K562 (cell line): ENCODE results near the gene UQCRHL. TPM values are rescaled to one million over a fixed set of nuclear protein-coding genes. Genes with fewer than 3 reads are reported as not detected.

Experiments used
- ATAC-seq: fragments of 200-7000 bp; cut with Tn5 transposase; 3 replicates; pipeline ENCODE4 v1.9.1; 2020; ENCODE audit warnings: moderate library complexity
- BruUV-seq: library from RNA; stranded (reverse); fragments of 400-500 nt; replicated peaks from 2 replicates; lab custom pipeline; 2021; lab: Mats Ljungman, UMichigan
- CTCF ChIA-PET: fragments of 300-600 bp; formaldehyde crosslinking; extraction: SDS; loops from one replicate; lab custom pipeline; 2021; ENCODE audit warnings: low intra/inter-chr PET ratio; lab: Yijun Ruan, JAX
- POLR2A ChIA-PET: fragments of 300-600, 350-650 bp; sonication (Branson Sonifier 250); formaldehyde crosslinking; extraction: SDS; loops from one replicate; lab custom pipeline; 2021; ENCODE audit warnings: antibody characterized with exemption, inconsistent platforms; lab: Yijun Ruan, JAX
- DNase-seq, 4 experiments: peaks; one replicate each; pipeline versions ENCODE4 v3.0.0 to v3.0.0-alpha.2; 2011 to 2018; ENCODE audit warnings: low spot score in 3 of 4, mixed read lengths in 3 of 4; ENCODE audit errors: extremely low read depth in 1 of 4
- FAIRE-seq: peaks from 2 replicates; lab custom pipeline; 2011; peaks lifted over from hg19 to GRCh38; lab: Jason Lieb, UNC
- H2AFZ ChIP-seq: 2 replicates; pipeline ENCODE4 v1.6.0; 2011; ENCODE audit warnings: low read depth, low read length, control low read depth, inconsistent platforms
- H3K27ac ChIP-seq: fragments of 200-600 bp; 3 replicates; pipeline ENCODE4 v1.8.0; 2011; ENCODE audit warnings: low read depth, mild to moderate bottlenecking, control low read depth, inconsistent platforms, low read length, moderate library complexity, mixed read lengths; ENCODE audit errors: extremely low read depth
- H3K27me3 ChIP-seq, 2 experiments: fragments of 300-600 bp in 1 of 2; 2 replicates in 1 of 2; 3 replicates in 1 of 2; pipeline versions ENCODE4 v1.6.0 to v1.8.0; 2011; ENCODE audit warnings: inconsistent platforms in 2 of 2, low read length in 2 of 2, mild to moderate bottlenecking in 1 of 2, mixed read lengths in 1 of 2, moderate library complexity in 1 of 2; ENCODE audit not compliant: control insufficient read depth in 2 of 2, insufficient read depth in 2 of 2
- H3K36me3 ChIP-seq: fragments of 300-600 bp; 3 replicates; pipeline ENCODE4 v1.8.0; 2011; ENCODE audit warnings: mild to moderate bottlenecking, low read length, inconsistent platforms; ENCODE audit not compliant: control insufficient read depth, insufficient read depth
- H3K4me1 ChIP-seq, 2 experiments: fragments of 200-600 bp in 1 of 2; replicated peaks in 1 of 2; 2 replicates in 1 of 2; 3 replicates in 1 of 2; pipeline versions ENCODE4 v1.5.1 to v1.8.0; 2011; ENCODE audit warnings: inconsistent platforms in 2 of 2, low read length in 2 of 2, mild to moderate bottlenecking in 1 of 2, mixed read lengths in 1 of 2, moderate library complexity in 1 of 2; ENCODE audit not compliant: control insufficient read depth in 2 of 2, insufficient read depth in 2 of 2
- H3K4me2 ChIP-seq: 2 replicates; pipeline ENCODE4 v1.6.1; 2011; ENCODE audit warnings: low read length, control low read depth, inconsistent platforms, mixed read lengths; ENCODE audit not compliant: insufficient read depth
- H3K4me3 ChIP-seq: fragments of 200-600 bp; sonication (generic), shearing (Covaris generic); 2 replicates; pipeline ENCODE4 v1.5.1; 2016; ENCODE audit warnings: control low read depth, inconsistent platforms
- H3K79me2 ChIP-seq: fragments of 200-600 bp; 3 replicates; pipeline ENCODE4 v1.8.0; 2011; ENCODE audit warnings: low read length, inconsistent platforms; ENCODE audit not compliant: control insufficient read depth, insufficient read depth
- H3K9ac ChIP-seq, 2 experiments: 2 replicates each; pipeline versions ENCODE4 v1.6.0 to v1.6.1; 2011; ENCODE audit warnings: low read depth in 2 of 2, low read length in 2 of 2, control low read depth in 1 of 2, inconsistent platforms in 1 of 2, mild to moderate bottlenecking in 1 of 2, mixed read lengths in 1 of 2; ENCODE audit not compliant: insufficient read depth in 1 of 2
- H3K9me1 ChIP-seq: one replicate; pipeline ENCODE4 v1.6.0; 2011; ENCODE audit warnings: inconsistent platforms, mild to moderate bottlenecking, low read length, moderate library complexity; ENCODE audit not compliant: control insufficient read depth, insufficient read depth
- H3K9me3 ChIP-seq: replicated peaks from 2 replicates; pipeline ENCODE4 v1.5.1; 2011; ENCODE audit warnings: low read depth, low read length, inconsistent platforms; ENCODE audit not compliant: control insufficient read depth, insufficient read depth
- H4K20me1 ChIP-seq: replicated peaks from 2 replicates; pipeline ENCODE4 v1.6.1; 2011; ENCODE audit warnings: low read length, inconsistent platforms, mixed read lengths; ENCODE audit not compliant: control insufficient read depth, insufficient read depth
- ARNT ChIP-seq, 2 experiments: fragments of 450-650 bp; IDR thresholded peaks; 2 replicates each; pipeline ENCODE4 v1.6.1; 2016; ENCODE audit warnings: mild to moderate bottlenecking in 1 of 2
- C11orf30 ChIP-seq: fragments of 450-650 bp; IDR thresholded peaks from 2 replicates; pipeline ENCODE4 v1.6.1; 2016; ENCODE audit warnings: low read depth, mild to moderate bottlenecking
- FOSL1 ChIP-seq: fragments of 200-800 bp; sonication (Bioruptor generic); conservative IDR thresholded peaks from 2 replicates; pipeline ENCODE4 v1.6.1; 2016; ENCODE audit warnings: missing genetic modification characterization, missing compliant biosample characterization
- GATAD2A ChIP-seq: fragments of 450-650 bp; IDR thresholded peaks from 2 replicates; pipeline ENCODE4 v1.6.1; 2017
- ID3 ChIP-seq, 2 experiments: fragments of 250-450 bp in 1 of 2; fragments of 450-650 bp in 1 of 2; sonication (Bioruptor Pico) in 1 of 2; IDR thresholded peaks; 2 replicates each; pipeline versions ENCODE4 v1.6.1 to v1.8.0; 2016 to 2021; ENCODE audit warnings: mild to moderate bottlenecking in 2 of 2, moderate library complexity in 2 of 2, missing compliant biosample characterization in 1 of 2, missing genetic modification characterization in 1 of 2
- MTA1 ChIP-seq: fragments of 450-650 bp; IDR thresholded peaks from 2 replicates; pipeline ENCODE4 v1.6.1; 2017; ENCODE audit warnings: borderline replicate concordance
- POLR3A ChIP-seq: IDR thresholded peaks from 2 replicates; pipeline ENCODE4 v1.6.1; 2011; ENCODE audit warnings: borderline replicate concordance, mild to moderate bottlenecking, moderate library complexity; ENCODE audit not compliant: insufficient read length, insufficient read depth; ENCODE audit errors: extremely low read depth
- PRPF4 ChIP-seq: fragments of 200-400 bp; formaldehyde crosslinking; IDR thresholded peaks from one replicate; pipeline ENCODE4 v1.6.1; 2017; ENCODE audit warnings: low read length, low read depth, mild to moderate bottlenecking; ENCODE audit not compliant: insufficient read depth, poor library complexity, severe bottlenecking
- RB1 ChIP-seq: fragments of 450-650 bp; IDR thresholded peaks from 2 replicates; pipeline ENCODE4 v1.6.1; 2017; ENCODE audit warnings: low read depth, mild to moderate bottlenecking
- RBM34 ChIP-seq: fragments of 200-400 bp; formaldehyde crosslinking; IDR thresholded peaks from 2 replicates; pipeline ENCODE4 v1.6.1; 2018; ENCODE audit warnings: low read length, borderline replicate concordance; ENCODE audit not compliant: insufficient read depth
- SNAPC5 ChIP-seq: fragments of 250-450 bp; sonication (Bioruptor Pico); IDR thresholded peaks from 2 replicates; pipeline ENCODE4 v1.8.0; 2021; ENCODE audit warnings: moderate library complexity, mild to moderate bottlenecking, inconsistent platforms
- SP2 ChIP-seq: IDR thresholded peaks from 2 replicates; pipeline ENCODE4 v1.6.1; 2011; ENCODE audit warnings: mild to moderate bottlenecking, low read depth, low read length, moderate library complexity; ENCODE audit not compliant: poor library complexity, severe bottlenecking; ENCODE audit errors: extremely low read depth
- ZC3H8 ChIP-seq: fragments of 450-650 bp; IDR thresholded peaks from 2 replicates; pipeline ENCODE4 v1.6.1; 2017
- ZFP36 ChIP-seq: fragments of 150-350 bp; IDR thresholded peaks from 2 replicates; pipeline ENCODE4 v1.6.1; 2018; ENCODE audit warnings: low read length, low read depth; ENCODE audit not compliant: partially characterized antibody
- ZNF146 ChIP-seq: IDR thresholded peaks from one replicate; pipeline ENCODE4 v1.6.1; 2018; ENCODE audit warnings: missing compliant biosample characterization; ENCODE audit not compliant: unreplicated experiment
- ZNF174 ChIP-seq: fragments of 250-450 bp; sonication (Bioruptor Pico); IDR thresholded peaks from 2 replicates; pipeline ENCODE4 v1.4.0; 2020; ENCODE audit warnings: mild to moderate bottlenecking
- ZNF316 ChIP-seq: fragments of 450-650 bp; IDR thresholded peaks from 2 replicates; pipeline ENCODE4 v1.6.1; 2016
- ZNF764 ChIP-seq: fragments of 250-450 bp; sonication (Bioruptor Pico); IDR thresholded peaks from 2 replicates; pipeline ENCODE4 v1.4.0; 2020; ENCODE audit warnings: low read depth, mild to moderate bottlenecking, moderate library complexity
- WGBS: fragments of 100-300 bp; shearing (Covaris generic); methylation state at CpG from one replicate; pipeline ENCODE4 v1.1.6; 2016; ENCODE audit warnings: low coverage, mixed read lengths; ENCODE audit not compliant: insufficient coverage; ENCODE audit errors: missing lambda C conversion rate; 5-methylcytosine and 5-hydroxymethylcytosine counted together
- in situ Hi-C: fragments of 300-500 bp; cut with MboI; formaldehyde crosslinking; loops from 4 replicates; pipeline ENCODE4 v1.15.0; 2018; ENCODE audit warnings: inconsistent platforms, mixed read lengths
- intact Hi-C: fragments of 100-400 bp; cut with micrococcal nuclease; formaldehyde crosslinking; loops from 2 replicates; pipeline ENCODE4 v1.14.2; 2022
- polyA plus RNA-seq, 8 experiments: library from polyadenylated mRNA; depleted of rRNA in 4 of 8; stranded (reverse) in 5 of 8; unstranded in 3 of 8; fragments of >200 nt; fragmentation: Nextera tagmentation in 2 of 8; fragmentation: Illumina TruSeq in 1 of 8; extraction: Ambion mirVana in 2 of 8; extraction: Trizol in 1 of 8; gene quantifications; 2 replicates each; pipeline versions ENCODE4 v1.2.1 to v1.2.3, GENCODE V29; 2011 to 2014; ENCODE audit warnings: inconsistent platforms in 1 of 8, missing spikeins in 1 of 8
- total RNA-seq, 7 experiments: library from RNA; depleted of rRNA in 6 of 7; stranded (reverse); fragments of >200 nt in 6 of 7; fragmentation: Illumina TruSeq in 2 of 7; extraction: Trizol in 2 of 7; gene quantifications; 2 replicates each; pipeline versions ENCODE4 v1.2.1 to v1.2.3, GENCODE V29; 2011 to 2021; ENCODE audit warnings: low replicate concordance in 1 of 7
- TF ChIP-seq, protein P1 (sequence below), 3 experiments: fragments of 200-800 bp in 1 of 3; sonication (Bioruptor generic) in 1 of 3; sonication (generic) in 1 of 3; formaldehyde crosslinking in 1 of 3; IDR thresholded peaks; 2 replicates each; pipeline versions ENCODE4 v1.6.1 to v1.8.0; 2016 to 2022; ENCODE audit warnings: mild to moderate bottlenecking in 2 of 3, missing compliant biosample characterization in 2 of 3, missing genetic modification characterization in 2 of 3, missing genetic modification reagents in 1 of 3

Gene UQCRHL
- total and polyA plus RNA-seq, 9 of the 15 experiments (the other 6 are each of a cell fraction or from before 2014, with no cell fraction given): 5.1 to 41.3 (median 21.8) TPM

- ChIA-PET POLR2A (interaction anchor here (0.5 to 10.4 kb wide), 25 partner anchors 8 to 750 kb away, joined by 3 to 133 read pairs (median 6); partner anchors contain the start of gene DNAJC16), CTCF (no interaction called here)
- in situ Hi-C loops (no loop called here), intact Hi-C loops (loop anchor here (1.0 to 2.0 kb wide), 2 partner anchors 14 to 38 kb away; no protein-coding TSS in a partner anchor)
- Histone ChIP-seq H3K4me3 (peak overlapping the region; percentile 62), H3K9me1 (no peaks in the 10 kb centered on the region), H3K36me3 (peaks cover 11% of the 10 kb centered on the region; the same call in 2 of the 3 replicates), H3K9ac (peak overlapping the region; percentile 88 to 99), H3K4me1 (peaks cover 6 to 35% of the 10 kb centered on the region in 2 experiments), H3K27me3 (no peaks in the 10 kb centered on the region), H3K79me2 (peaks cover 93% of the 10 kb centered on the region), H3K27ac (peak overlapping the region; percentile 97), H3K9me3 (no peaks in the 10 kb centered on the region), H2AFZ (peak overlapping the region; percentile 79), H4K20me1 (0 out of 2 replicates have a peak, but pooled peaks cover 4% of the 10 kb centered on the region), H3K4me2 (peak overlapping the region; percentile 99)
- TSS peak; percentile 54 for BruUV-seq
- FAIRE-seq (peak; percentile 23), DNase-seq (peak; percentile 65 to 94 (median 68)), ATAC-seq (peak; percentile 52)
- WGBS: under 1% methylated on average over 39 of the region's 44 CpGs
- TF ChIP-seq MTA1 (no peak), C11orf30 (no peak), ZNF174 (CRISPR knock-in tag) (no peak), ZNF764 (CRISPR knock-in tag) (no peak), FOSL1 (tag) (peak; percentile 68; the same call in 1 of the 2 replicates), ZNF146 (peak; percentile 5), ARNT (IDR thresholded peaks at IDR 0.05) (peak; percentile 17 to 25; a peak in 1 of 4 replicates), POLR3A (no peak), SNAPC5 (CRISPR knock-in tag) (no peak), PRPF4 (no peak), GATAD2A (no peak; the same call in 1 of the 2 replicates), RB1 (0 out of 2 replicates have a peak, but pooled peaks have one; percentile 30), ID3 (CRISPR knock-in tag; IDR thresholded peaks at IDR 0.05) (no peak), ID3 (tag; IDR thresholded peaks at IDR 0.05) (no peak), SP2 (no peak), ZC3H8 (no peak), ZFP36 (no peak), RBM34 (no peak), ZNF316 (no peak)
- TF ChIP-seq, protein P1, sequence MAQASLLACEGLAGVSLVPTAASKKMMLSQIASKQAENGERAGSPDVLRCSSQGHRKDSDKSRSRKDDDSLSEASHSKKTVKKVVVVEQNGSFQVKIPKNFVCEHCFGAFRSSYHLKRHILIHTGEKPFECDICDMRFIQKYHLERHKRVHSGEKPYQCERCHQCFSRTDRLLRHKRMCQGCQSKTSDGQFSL (CRISPR knock-in tag; IDR thresholded peaks at IDR 0.05): no peak
- TF ChIP-seq, protein P1 (tag; IDR thresholded peaks at IDR 0.05): no peak
These were observed 41.7 kb upstream of the UQCRHL start for GRCh38 chr1:15848929-15849774.
